GM12878 (cell line): Measurements from ENCODE around the gene UQCR10. TPM values are rescaled to one million over a fixed set of nuclear protein-coding genes. Genes with fewer than 3 reads are reported as not detected.

ENCODE experiments used
- ATAC-seq: fragments of 200-7000 bp; cut with Tn5 transposase; 3 replicates; pipeline ENCODE4 v1.9.1; 2020; ENCODE audit warnings: mild to moderate bottlenecking, moderate library complexity
- BruUV-seq: library from RNA; stranded (reverse); fragments of 400-500 nt; replicated peaks from 2 replicates; lab custom pipeline; 2021; lab: Mats Ljungman, UMichigan
- CTCF ChIA-PET: fragments of 300-600 bp; sonication (Branson Sonifier 250); formaldehyde crosslinking; extraction: SDS; loops from one replicate; lab custom pipeline; 2021; ENCODE audit warnings: inconsistent platforms; lab: Yijun Ruan, JAX
- POLR2A ChIA-PET: fragments of 350-600 bp; formaldehyde crosslinking; extraction: SDS; loops from one replicate; lab custom pipeline; 2021; ENCODE audit warnings: inconsistent platforms; lab: Charles Lee
- RAD21 ChIA-PET: fragments of 300-600 bp; sonication (Branson Sonifier 250); formaldehyde crosslinking; loops from one replicate; lab custom pipeline; 2023; ENCODE audit warnings: antibody characterized with exemption; ENCODE audit not compliant: unreplicated experiment; lab: Charles Lee
- SMC1A ChIA-PET: fragments of 300-600 bp; sonication (Branson Sonifier 250); formaldehyde crosslinking; loops from one replicate; lab custom pipeline; 2023; ENCODE audit not compliant: unreplicated experiment, uncharacterized antibody; lab: Charles Lee
- DNase-seq: peaks from one replicate; pipeline ENCODE4 v3.0.0-alpha.2; 2011; ENCODE audit warnings: low read depth, low spot score
- FAIRE-seq: peaks from 3 replicates; lab custom pipeline; 2011; peaks lifted over from hg19 to GRCh38; lab: Jason Lieb, UNC
- H2AFZ ChIP-seq: 2 replicates; pipeline ENCODE4 v1.6.0; 2011; ENCODE audit warnings: low read depth, low read length, control low read depth; ENCODE audit not compliant: control insufficient read depth
- H3K27ac ChIP-seq: 2 replicates; pipeline ENCODE4 v1.5.1; 2011; ENCODE audit warnings: control low read depth; ENCODE audit not compliant: control insufficient read depth, insufficient read depth
- H3K27me3 ChIP-seq, 2 experiments: replicated peaks in 1 of 2; 2 replicates each; pipeline versions ENCODE4 v1.6.0 to v1.6.1; 2011; ENCODE audit warnings: low read length in 1 of 2; ENCODE audit not compliant: control insufficient read depth in 2 of 2, insufficient read depth in 2 of 2
- H3K36me3 ChIP-seq, 2 experiments: 2 replicates each; pipeline ENCODE4 v1.5.1; 2011; ENCODE audit warnings: low read length in 1 of 2; ENCODE audit not compliant: control insufficient read depth in 2 of 2, insufficient read depth in 2 of 2
- H3K4me1 ChIP-seq: 2 replicates; pipeline ENCODE4 v1.6.1; 2011; ENCODE audit warnings: mild to moderate bottlenecking, low read length, moderate library complexity, mixed read lengths; ENCODE audit not compliant: control insufficient read depth, insufficient read depth
- H3K4me2 ChIP-seq: 2 replicates; pipeline ENCODE4 v1.6.0; 2011; ENCODE audit warnings: control low read depth; ENCODE audit not compliant: control insufficient read depth, insufficient read depth
- H3K4me3 ChIP-seq: fragments of 200-600 bp; sonication (generic); 2 replicates; pipeline ENCODE4 v1.5.1; 2016
- H3K79me2 ChIP-seq: 2 replicates; pipeline ENCODE4 v1.6.0; 2011; ENCODE audit warnings: low read length; ENCODE audit not compliant: control insufficient read depth, insufficient read depth
- H3K9ac ChIP-seq: 2 replicates; pipeline ENCODE4 v1.8.0; 2011; ENCODE audit warnings: low read length, control low read depth, mixed read lengths; ENCODE audit not compliant: control insufficient read depth, insufficient read depth
- H3K9me3 ChIP-seq: replicated peaks from 3 replicates; pipeline ENCODE4 v1.5.1; 2011; ENCODE audit warnings: mild to moderate bottlenecking, low read length; ENCODE audit not compliant: control insufficient read depth, insufficient read depth
- H4K20me1 ChIP-seq: 2 replicates; pipeline ENCODE4 v1.6.0; 2011; ENCODE audit not compliant: control insufficient read depth, insufficient read depth
- CBX5 ChIP-seq: sonication (generic); IDR thresholded peaks from 2 replicates; pipeline ENCODE4 v1.6.1; 2016; ENCODE audit warnings: low read depth, moderate library complexity, mild to moderate bottlenecking, inconsistent platforms
- IRF3 ChIP-seq: fragments of 450-650 bp; IDR thresholded peaks from 2 replicates; pipeline ENCODE4 v1.6.1; 2014; ENCODE audit warnings: mild to moderate bottlenecking
- RELB ChIP-seq: fragments of 450-650 bp; IDR thresholded peaks from 2 replicates; pipeline ENCODE4 v1.6.1; 2017; ENCODE audit warnings: low read depth, mild to moderate bottlenecking, moderate library complexity
- SIX5 ChIP-seq: IDR thresholded peaks from 2 replicates; pipeline ENCODE4 v1.6.1; 2011; ENCODE audit warnings: mild to moderate bottlenecking, low read depth, low read length, moderate library complexity; ENCODE audit not compliant: severe bottlenecking
- STAT1 ChIP-seq: fragments of 450-650 bp; conservative IDR thresholded peaks from 2 replicates; pipeline ENCODE4 v1.6.1; 2014; ENCODE audit warnings: antibody characterized with exemption, mild to moderate bottlenecking
- ZNF622 ChIP-seq: fragments of 450-650 bp; IDR thresholded peaks from 2 replicates; pipeline ENCODE4 v1.6.1; 2017; ENCODE audit warnings: mild to moderate bottlenecking, inconsistent platforms
- WGBS: methylation state at CpG from one replicate; pipeline ENCODE4 v1.1.6; 2016; ENCODE audit warnings: low lambda C conversion rate; ENCODE audit not compliant: insufficient replicate concordance, insufficient coverage; ENCODE audit errors: missing lambda C conversion rate; 5-methylcytosine and 5-hydroxymethylcytosine counted together
- in situ Hi-C: fragments of 300-500 bp; cut with MboI; formaldehyde crosslinking; loops from 9 replicates; pipeline ENCODE4 v1.14.3; 2018; ENCODE audit warnings: mixed read lengths
- intact Hi-C: fragments of 100-400 bp; cut with micrococcal nuclease; formaldehyde crosslinking; loops from one replicate; pipeline ENCODE4 v1.14.2; 2022; ENCODE audit not compliant: unreplicated experiment
- polyA plus RNA-seq, 11 experiments: library from polyadenylated mRNA; depleted of rRNA in 4 of 11; unstranded in 6 of 11; stranded (reverse) in 5 of 11; fragments of >200 nt; fragmentation: Nextera tagmentation in 4 of 11; fragmentation: Illumina TruSeq in 1 of 11; extraction: Ambion mirVana in 4 of 11; extraction: Trizol in 1 of 11; gene quantifications; 1 replicate in 1 of 11; 2 replicates in 10 of 11; pipeline versions ENCODE4 v1.2.1 to v1.2.3, GENCODE V29; 2011 to 2016; ENCODE audit warnings: inconsistent platforms in 2 of 11, missing spikeins in 2 of 11, low read depth in 1 of 11
- total RNA-seq, 4 experiments: library from RNA; depleted of rRNA in 3 of 4; stranded (reverse); fragments of >200 nt in 3 of 4; fragmentation: Illumina TruSeq in 1 of 4; extraction: Trizol in 1 of 4; gene quantifications; 2 replicates each; pipeline versions ENCODE4 v1.2.1 to v1.2.3, GENCODE V29; 2013 to 2021
- TF ChIP-seq, protein P1 (sequence below): IDR thresholded peaks from 2 replicates; pipeline ENCODE4 v1.6.1; 2011; ENCODE audit warnings: borderline replicate concordance, low read depth, mild to moderate bottlenecking, moderate library complexity, low read length; ENCODE audit not compliant: insufficient read depth, poor library complexity, severe bottlenecking
- TF ChIP-seq, protein P2 (sequence below): fragments of 450-650 bp; IDR thresholded peaks from 2 replicates; pipeline ENCODE4 v1.6.1; 2016; ENCODE audit warnings: mild to moderate bottlenecking

Gene UQCR10
- total and polyA plus RNA-seq, 10 of the 15 experiments (the other 5 are each of a cell fraction or from before 2014, with no cell fraction given), result 144 to 1,021 (median 214) TPM

DNA sequence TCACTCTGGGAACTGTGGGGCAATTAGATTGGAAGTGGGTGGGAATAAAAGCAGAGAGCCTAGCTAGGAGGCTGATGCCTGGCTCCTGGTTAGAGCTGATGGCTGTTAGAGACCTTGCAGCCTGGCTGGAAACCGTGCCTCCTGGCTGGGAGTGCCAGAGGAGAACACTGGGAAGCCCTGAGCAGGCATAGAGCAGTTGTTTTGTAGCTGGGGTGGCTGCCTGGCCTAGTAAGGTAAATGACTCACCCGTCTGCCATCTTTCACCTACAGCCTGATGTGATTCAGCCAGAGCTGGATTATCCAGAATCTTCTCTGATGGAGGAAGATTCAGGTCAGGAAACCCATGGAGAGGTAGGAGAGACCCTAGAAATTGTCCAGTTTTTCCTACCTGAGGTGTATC lies 6.1 kb downstream of the UQCR10 start:
- intact Hi-C loops (no loop called here), in situ Hi-C loops (no loop called here)
- SMC1A ChIA-PET, result interaction anchor here (0.6 to 1.5 kb wide), 3 partner anchors 9 to 232 kb away, joined by 4 to 6 read pairs (median 4); no protein-coding TSS in a partner anchor
- Histone ChIP-seq H2AFZ (no peak overlapping the region), H3K36me3 (peaks cover 2 to 8% of the 10 kb centered on the region in 2 experiments), H3K9ac (no peak overlapping the region), H3K4me3 (no peak overlapping the region), H3K9me3 (no peaks in the 10 kb centered on the region; the same call in 2 of the 3 replicates), H3K4me1 (no peaks in the 10 kb centered on the region), H3K27ac (no peak overlapping the region), H3K79me2 (peaks cover 9% of the 10 kb centered on the region), H3K27me3 (no peaks in the 10 kb centered on the region), H4K20me1 (no peaks in the 10 kb centered on the region), H3K4me2 (no peak overlapping the region)
- 92% methylated on average over 2 of the region's 2 CpGs for WGBS
- ATAC-seq (no peak), FAIRE-seq (no peak), DNase-seq (no peak)
- RAD21 ChIA-PET, result interaction anchor here (0.7 to 2.1 kb wide), 4 partner anchors 9 to 315 kb away, joined by 3 to 8 read pairs (median 4); no protein-coding TSS in a partner anchor
- BruUV-seq, result no TSS peak
- POLR2A ChIA-PET, result interaction anchor here (1.0 kb wide), 1 partner anchor 218 kb away, joined by 3 read pairs; no protein-coding TSS in a partner anchor
- TF ChIP-seq, protein P1, sequence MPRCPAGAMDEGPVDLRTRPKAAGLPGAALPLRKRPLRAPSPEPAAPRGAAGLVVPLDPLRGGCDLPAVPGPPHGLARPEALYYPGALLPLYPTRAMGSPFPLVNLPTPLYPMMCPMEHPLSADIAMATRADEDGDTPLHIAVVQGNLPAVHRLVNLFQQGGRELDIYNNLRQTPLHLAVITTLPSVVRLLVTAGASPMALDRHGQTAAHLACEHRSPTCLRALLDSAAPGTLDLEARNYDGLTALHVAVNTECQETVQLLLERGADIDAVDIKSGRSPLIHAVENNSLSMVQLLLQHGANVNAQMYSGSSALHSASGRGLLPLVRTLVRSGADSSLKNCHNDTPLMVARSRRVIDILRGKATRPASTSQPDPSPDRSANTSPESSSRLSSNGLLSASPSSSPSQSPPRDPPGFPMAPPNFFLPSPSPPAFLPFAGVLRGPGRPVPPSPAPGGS, result no peak
- TF ChIP-seq SIX5, result no peak
- no peak for TF ChIP-seq IRF3
- TF ChIP-seq STAT1, result no peak
- no peak for TF ChIP-seq RELB
- TF ChIP-seq ZNF622, result no peak
- TF ChIP-seq, protein P2, sequence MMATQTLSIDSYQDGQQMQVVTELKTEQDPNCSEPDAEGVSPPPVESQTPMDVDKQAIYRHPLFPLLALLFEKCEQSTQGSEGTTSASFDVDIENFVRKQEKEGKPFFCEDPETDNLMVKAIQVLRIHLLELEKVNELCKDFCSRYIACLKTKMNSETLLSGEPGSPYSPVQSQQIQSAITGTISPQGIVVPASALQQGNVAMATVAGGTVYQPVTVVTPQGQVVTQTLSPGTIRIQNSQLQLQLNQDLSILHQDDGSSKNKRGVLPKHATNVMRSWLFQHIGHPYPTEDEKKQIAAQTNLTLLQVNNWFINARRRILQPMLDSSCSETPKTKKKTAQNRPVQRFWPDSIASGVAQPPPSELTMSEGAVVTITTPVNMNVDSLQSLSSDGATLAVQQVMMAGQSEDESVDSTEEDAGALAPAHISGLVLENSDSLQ, result no peak
- no peak for TF ChIP-seq CBX5
- CTCF ChIA-PET, result interaction anchor here (0.6 to 3.2 kb wide), 4 partner anchors 9 to 232 kb away, joined by 3 to 14 read pairs (median 4); no protein-coding TSS in a partner anchor
